Activated CD4-positive, alpha-beta T cell treated with anti-CD3 and anti-CD28 coated beads, Interleukin-2, amount 10 ng/mL, durations not matched to agents 7 days and 5 days (primary cell): ENCODE results near the gene SYDE1. TPM values are rescaled to one million over a fixed set of nuclear protein-coding genes. Genes with fewer than 3 reads are reported as not detected.
"Not testable (repeated sequence)": the region's sequence is repeated elsewhere in the genome, so short reads cannot be mapped to it uniquely, and the experiment has no call there.

Experiments
- CTCF ChIA-PET: fragments of 350-600 bp; sonication (Branson Sonifier 250); formaldehyde crosslinking; loops from one replicate; lab custom pipeline; 2021; ENCODE audit warnings: antibody characterized with exemption; lab: Charles Lee
- POLR2A ChIA-PET: fragments of 350-600 bp; sonication (Branson Sonifier 250); formaldehyde crosslinking; loops from one replicate; lab custom pipeline; 2021; ENCODE audit warnings: antibody characterized with exemption; lab: Charles Lee
- DNase-seq: peaks from one replicate; pipeline ENCODE4 v3.0.0-alpha.2; 2020
- H3K27ac Mint-ChIP-seq: one replicate; pipeline ENCODE4 v1.8.0; 2021; ENCODE audit warnings: mild to moderate bottlenecking, moderate library complexity, mixed read lengths
- H3K27me3 Mint-ChIP-seq: one replicate; pipeline ENCODE4 v1.8.0; 2021; ENCODE audit warnings: mixed read lengths
- H3K36me3 Mint-ChIP-seq: one replicate; pipeline ENCODE4 v1.8.0; 2021; ENCODE audit warnings: low read depth, mixed read lengths
- H3K4me1 Mint-ChIP-seq: one replicate; pipeline ENCODE4 v1.8.0; 2021; ENCODE audit warnings: mixed read lengths
- H3K4me3 Mint-ChIP-seq: one replicate; pipeline ENCODE4 v1.8.0; 2021; ENCODE audit warnings: mild to moderate bottlenecking, moderate library complexity, mixed read lengths
- H3K9me3 Mint-ChIP-seq: one replicate; pipeline ENCODE4 v1.8.0; 2021; ENCODE audit warnings: mixed read lengths
- total RNA-seq, 2 experiments: library from RNA; stranded (reverse); gene quantifications; one replicate each; pipeline ENCODE4 v1.2.3, GENCODE V29; 2021

Gene SYDE1, protein sequence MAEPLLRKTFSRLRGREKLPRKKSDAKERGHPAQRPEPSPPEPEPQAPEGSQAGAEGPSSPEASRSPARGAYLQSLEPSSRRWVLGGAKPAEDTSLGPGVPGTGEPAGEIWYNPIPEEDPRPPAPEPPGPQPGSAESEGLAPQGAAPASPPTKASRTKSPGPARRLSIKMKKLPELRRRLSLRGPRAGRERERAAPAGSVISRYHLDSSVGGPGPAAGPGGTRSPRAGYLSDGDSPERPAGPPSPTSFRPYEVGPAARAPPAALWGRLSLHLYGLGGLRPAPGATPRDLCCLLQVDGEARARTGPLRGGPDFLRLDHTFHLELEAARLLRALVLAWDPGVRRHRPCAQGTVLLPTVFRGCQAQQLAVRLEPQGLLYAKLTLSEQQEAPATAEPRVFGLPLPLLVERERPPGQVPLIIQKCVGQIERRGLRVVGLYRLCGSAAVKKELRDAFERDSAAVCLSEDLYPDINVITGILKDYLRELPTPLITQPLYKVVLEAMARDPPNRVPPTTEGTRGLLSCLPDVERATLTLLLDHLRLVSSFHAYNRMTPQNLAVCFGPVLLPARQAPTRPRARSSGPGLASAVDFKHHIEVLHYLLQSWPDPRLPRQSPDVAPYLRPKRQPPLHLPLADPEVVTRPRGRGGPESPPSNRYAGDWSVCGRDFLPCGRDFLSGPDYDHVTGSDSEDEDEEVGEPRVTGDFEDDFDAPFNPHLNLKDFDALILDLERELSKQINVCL
- total RNA-seq = under 1 TPM; 0.15 to 0.29 TPM

DNA sequence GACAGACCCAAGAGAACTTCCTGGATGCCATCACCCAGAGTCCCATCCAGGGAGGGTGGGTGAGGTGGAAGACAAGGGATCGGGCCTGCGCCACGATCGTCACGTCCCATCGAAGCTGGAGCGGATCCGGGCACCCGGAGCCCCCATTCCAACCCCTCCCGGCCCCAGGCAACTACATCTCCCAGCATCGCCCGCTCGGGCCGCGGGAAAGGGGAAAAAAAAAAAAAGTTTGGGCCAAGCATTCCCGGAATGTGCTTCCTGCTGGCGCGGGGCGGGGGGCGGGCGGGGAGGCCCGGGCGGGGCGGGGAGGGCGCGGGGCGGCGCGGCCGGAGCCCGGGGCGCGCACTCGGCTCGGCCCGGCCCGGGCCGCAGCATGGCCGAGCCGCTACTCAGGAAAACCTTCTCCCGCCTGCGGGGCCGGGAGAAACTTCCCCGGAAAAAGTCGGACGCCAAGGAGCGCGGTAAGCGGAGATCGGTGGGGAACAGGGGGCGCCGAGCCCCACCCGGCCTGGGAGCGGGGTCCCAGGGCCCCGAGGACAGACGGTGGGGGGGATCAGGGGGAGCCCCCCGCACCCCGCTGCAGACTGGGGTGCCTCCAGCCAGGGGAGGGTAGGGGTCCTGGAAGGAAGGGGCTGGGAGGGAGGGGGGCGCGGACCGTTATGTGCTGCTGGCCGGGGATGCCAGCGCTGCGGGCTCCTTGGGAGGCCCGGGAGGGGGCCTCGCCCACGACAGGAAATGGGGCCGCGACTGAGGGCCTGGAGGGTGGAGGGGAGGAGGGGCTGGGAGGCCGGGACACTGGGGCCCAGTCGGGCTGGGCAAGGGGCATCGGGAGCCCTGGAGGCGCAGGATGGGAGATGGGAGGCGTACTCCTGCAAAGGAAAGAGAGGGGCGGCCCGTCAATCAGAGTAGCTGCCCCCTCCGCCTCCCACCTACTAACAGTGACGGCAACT, at the start of gene SYDE1:
Gene SYDE1, plus strand, starts transcription at position 341 of the 950 bp plus-strand sequence. Its CDS starts 33 bp downstream, at position 374.
- CTCF ChIA-PET = interaction anchor here (1.0 kb wide), 1 partner anchor 15 kb away, joined by 3 read pairs; no protein-coding TSS in a partner anchor
- Mint-ChIP-seq H3K4me1 (peaks cover 7% of the 10 kb centered on the region), H3K27ac (no peak within 1 kb of the TSS), H3K4me3 (peak within 1 kb of the TSS; percentile 53), H3K27me3 (peaks cover 23% of the 10 kb centered on the region), H3K9me3 (peaks cover 12% of the 10 kb centered on the region), H3K36me3 (peaks cover 3% of the 10 kb centered on the region)
- POLR2A ChIA-PET = no interaction called here
- no peak for DNase-seq

DNA sequence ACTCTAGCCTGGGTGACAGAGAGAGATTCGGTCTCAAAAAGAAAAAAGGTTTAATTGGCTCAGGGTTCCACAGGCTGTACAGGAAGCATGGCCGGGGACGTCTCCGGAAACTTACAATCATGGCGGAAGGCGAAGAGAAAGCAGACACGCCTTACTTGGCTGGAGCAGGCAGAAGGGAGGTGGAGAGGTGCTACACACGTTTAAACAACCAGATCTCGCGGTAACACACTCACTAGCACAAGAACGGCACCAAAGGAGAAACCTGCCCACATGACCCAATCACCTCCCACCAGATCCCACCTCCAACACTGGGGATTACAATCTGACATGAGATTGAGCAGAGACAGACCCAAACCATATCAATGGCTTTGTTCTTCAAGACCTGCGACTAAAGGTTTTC, 45.2 kb upstream of the SYDE1 start:
- DNase-seq = no peak
- no peaks in the 10 kb centered on the region for H3K4me1 Mint-ChIP-seq

DNA sequence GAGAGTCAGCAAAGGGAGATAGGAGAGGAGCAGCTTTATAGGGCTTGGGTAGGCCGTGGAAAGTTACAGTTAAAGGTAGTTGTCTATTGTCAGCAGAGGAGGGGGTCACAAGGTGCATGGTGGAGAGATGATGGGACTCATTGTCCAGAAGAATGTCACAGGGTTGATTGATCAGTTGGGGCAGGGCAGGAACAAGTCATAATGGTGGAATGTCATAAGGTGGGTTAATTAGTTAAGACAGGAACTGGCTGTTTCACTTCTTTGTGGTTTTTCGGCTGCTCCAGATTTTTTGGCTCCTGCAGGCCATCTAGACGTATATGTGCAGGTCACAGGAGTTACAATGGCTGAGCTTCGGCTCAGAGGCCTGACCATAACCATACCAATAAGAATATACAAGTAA, 36.8 kb upstream of the SYDE1 start:
- H3K9me3 Mint-ChIP-seq, CTCF ChIA-PET, H3K27me3 Mint-ChIP-seq, H3K4me1 Mint-ChIP-seq, POLR2A ChIA-PET, H3K27ac Mint-ChIP-seq, H3K4me3 Mint-ChIP-seq, H3K36me3 Mint-ChIP-seq, DNase-seq: not testable (repeated sequence)

More for the DNA sequence above, 45.2 kb upstream of the SYDE1 start:
- Mint-ChIP-seq H3K4me3 (no peak overlapping the region), H3K27me3 (peaks cover 8% of the 10 kb centered on the region), H3K27ac (no peak overlapping the region), H3K36me3 (no peaks in the 10 kb centered on the region), H3K9me3 (no peaks in the 10 kb centered on the region)
- CTCF ChIA-PET = interaction anchor here (1.1 kb wide), 1 partner anchor 9 kb away, joined by 3 read pairs; no protein-coding TSS in a partner anchor
- POLR2A ChIA-PET = no interaction called here

DNA sequence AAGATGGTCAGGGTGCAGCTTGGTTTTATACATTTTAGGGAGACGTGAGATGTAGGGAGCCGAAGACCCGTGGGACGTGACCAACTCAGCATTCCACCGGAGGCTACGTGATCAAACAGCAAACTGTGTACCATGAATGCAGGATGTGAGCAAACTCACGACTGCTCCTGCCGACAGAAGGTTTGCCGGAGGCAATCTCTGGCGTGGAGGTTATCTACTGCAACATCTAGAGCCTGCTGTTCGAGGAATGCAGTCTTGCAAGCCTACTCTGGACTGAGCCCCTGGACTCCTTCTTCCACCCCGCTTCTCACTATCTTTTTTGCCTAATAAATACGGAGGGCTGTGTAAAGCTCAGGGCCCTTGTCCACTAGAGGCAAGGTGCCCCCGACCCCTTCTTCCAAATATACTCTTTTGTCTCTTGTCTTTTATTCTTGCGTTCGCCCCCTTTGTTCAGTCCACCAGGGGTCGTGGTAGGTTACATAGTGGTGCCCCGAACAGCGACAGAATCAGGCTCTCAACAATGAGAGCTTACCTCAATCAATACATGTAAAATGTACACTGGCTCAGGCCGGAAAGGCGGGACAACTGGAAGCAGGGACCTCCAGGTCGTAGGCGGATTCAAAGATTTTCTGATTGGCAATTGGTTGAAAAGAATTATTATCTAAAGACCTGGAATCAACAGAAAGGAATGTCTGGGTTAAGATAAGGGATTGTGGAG, 34.1 kb upstream of the SYDE1 start:
- Mint-ChIP-seq H3K9me3 (no peaks in the 10 kb centered on the region), H3K27me3 (no peaks in the 10 kb centered on the region), H3K4me3 (no peak overlapping the region), H3K4me1 (no peaks in the 10 kb centered on the region), H3K27ac (no peak overlapping the region), H3K36me3 (no peaks in the 10 kb centered on the region)
- ChIA-PET CTCF (no interaction called here), POLR2A (no interaction called here)
- no peak for DNase-seq

DNA sequence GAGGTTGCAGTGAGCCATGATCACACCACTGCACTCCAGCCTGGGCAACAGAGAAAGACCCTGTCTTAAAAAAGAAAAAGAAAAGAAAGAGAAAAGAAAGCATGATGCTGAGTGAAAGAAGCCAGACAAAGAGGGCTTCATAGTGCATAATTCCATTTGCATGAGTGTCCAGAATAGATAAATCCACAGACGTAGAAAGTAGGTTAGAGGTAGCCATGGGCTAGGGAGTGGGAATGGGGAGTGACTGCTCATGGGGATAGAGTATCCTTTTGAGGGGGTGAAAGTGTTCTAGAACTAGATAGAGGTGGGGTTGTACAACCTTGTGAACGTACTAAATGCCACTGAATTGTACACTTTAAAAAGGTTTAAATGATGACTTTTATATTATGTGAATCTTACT, 32.8 kb upstream of the SYDE1 start:
- CTCF ChIA-PET = no interaction called here
- no peak overlapping the region for H3K4me3 Mint-ChIP-seq

DNA sequence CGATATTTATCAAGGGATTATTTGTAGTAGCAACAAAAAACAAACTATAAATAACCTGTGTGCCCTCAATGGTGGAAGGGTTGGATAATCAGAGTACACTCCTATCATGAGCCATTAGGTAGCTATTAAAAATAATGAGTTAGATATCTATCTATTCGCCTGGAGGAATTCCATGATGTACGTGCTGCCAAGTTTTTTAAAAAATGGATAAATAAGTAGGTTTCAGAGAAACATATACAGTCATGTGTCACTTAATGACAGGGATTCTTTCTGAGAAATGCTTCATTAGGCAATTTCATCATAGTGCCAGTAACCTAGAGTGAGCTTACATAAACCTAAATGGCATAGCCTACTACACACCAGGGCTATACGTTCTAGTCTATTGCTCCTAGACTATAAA, 31.4 kb upstream of the SYDE1 start:
- no peak overlapping the region for H3K4me3 Mint-ChIP-seq
- H3K27me3 Mint-ChIP-seq = peaks cover 3% of the 10 kb centered on the region
- ChIA-PET CTCF (interaction anchor here (1.0 kb wide), 1 partner anchor 25 kb away, joined by 3 read pairs; no protein-coding TSS in a partner anchor), POLR2A (no interaction called here)
- no peak for DNase-seq
- H3K36me3 Mint-ChIP-seq = no peaks in the 10 kb centered on the region
- H3K9me3 Mint-ChIP-seq = no peaks in the 10 kb centered on the region
- H3K4me1 Mint-ChIP-seq = no peaks in the 10 kb centered on the region
- no peak overlapping the region for H3K27ac Mint-ChIP-seq

More for the DNA sequence above, 32.8 kb upstream of the SYDE1 start:
- Mint-ChIP-seq H3K27ac (no peak overlapping the region), H3K4me1 (no peaks in the 10 kb centered on the region), H3K36me3 (no peaks in the 10 kb centered on the region), H3K9me3 (no peaks in the 10 kb centered on the region), H3K27me3 (peaks cover 3% of the 10 kb centered on the region)
- DNase-seq = no peak
- POLR2A ChIA-PET = no interaction called here

DNA sequence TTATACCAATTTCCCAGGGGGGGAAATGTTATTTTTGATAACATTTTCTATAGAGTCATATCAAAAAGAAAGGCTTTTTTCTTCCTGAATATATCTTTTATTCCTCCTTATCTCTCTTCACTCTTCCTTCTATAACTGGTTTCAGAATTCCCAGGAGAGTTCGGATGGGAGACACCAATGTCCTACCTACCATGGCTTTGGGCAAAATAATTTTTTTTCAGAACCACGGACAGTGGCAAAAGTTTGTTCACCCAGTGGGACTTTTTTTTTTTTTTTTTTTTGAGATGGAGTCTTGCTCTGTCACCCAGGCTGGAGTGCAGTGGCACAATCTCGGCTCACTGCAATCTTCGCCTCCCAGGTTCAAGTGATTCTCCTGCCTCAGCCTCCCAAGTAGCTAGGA, 27.2 kb upstream of the SYDE1 start:
- CTCF ChIA-PET, H3K4me3 Mint-ChIP-seq, POLR2A ChIA-PET, H3K4me1 Mint-ChIP-seq, H3K27ac Mint-ChIP-seq, DNase-seq, H3K27me3 Mint-ChIP-seq, H3K36me3 Mint-ChIP-seq, H3K9me3 Mint-ChIP-seq: not testable (repeated sequence)

DNA sequence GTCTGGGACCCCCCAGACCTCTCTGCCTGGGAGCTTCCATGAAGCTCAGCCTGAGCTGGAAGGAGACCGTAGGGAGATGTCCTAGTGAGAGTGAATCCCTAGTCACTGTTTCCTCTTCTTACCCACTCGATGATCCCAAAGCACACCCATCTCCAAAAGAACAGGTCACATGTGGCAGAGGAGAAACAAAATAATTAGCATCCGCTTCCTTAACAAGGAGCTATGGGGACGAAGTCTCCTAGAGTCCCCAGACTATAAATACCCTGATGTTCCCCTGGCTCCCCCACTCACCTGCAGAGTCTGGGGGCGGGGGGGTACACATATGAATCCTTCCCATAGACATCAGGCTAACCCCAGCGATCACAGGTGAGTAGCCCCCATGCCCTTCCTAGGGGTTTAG, 25.3 kb upstream of the SYDE1 start, which contains the start of gene OR1I1:
Gene OR1I1, plus strand, starts transcription at position 301 of the 400 bp plus-strand sequence. CDS start 4,855 bp downstream, outside the sequence.
- DNase-seq = no peak
- no peaks in the 10 kb centered on the region for H3K36me3 Mint-ChIP-seq
- no peaks in the 10 kb centered on the region for H3K9me3 Mint-ChIP-seq
- H3K27ac Mint-ChIP-seq = no peak within 1 kb of the TSS
- H3K4me1 Mint-ChIP-seq = no peaks in the 10 kb centered on the region
- H3K4me3 Mint-ChIP-seq = no peak within 1 kb of the TSS
- POLR2A ChIA-PET = no interaction called here
- CTCF ChIA-PET = interaction anchor here (1.3 kb wide), 2 partner anchors 10 to 95 kb away, joined by 3 to 4 read pairs; no protein-coding TSS in a partner anchor
- H3K27me3 Mint-ChIP-seq = peaks cover 3% of the 10 kb centered on the region

DNA sequence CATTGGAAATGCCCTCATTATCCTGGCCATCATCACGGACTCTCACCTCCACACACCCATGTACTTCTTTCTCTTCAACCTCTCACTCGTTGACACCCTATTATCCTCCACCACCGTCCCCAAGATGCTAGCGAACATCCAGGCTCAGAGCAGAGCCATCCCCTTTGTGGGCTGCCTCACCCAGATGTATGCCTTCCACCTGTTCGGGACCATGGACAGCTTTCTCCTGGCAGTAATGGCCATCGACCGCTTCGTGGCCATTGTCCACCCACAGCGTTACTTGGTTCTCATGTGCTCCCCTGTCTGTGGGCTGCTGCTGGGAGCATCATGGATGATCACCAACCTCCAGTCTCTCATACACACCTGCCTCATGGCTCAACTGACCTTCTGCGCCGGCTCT, 20.0 kb upstream of the SYDE1 start:
- Mint-ChIP-seq H3K27ac (no peak overlapping the region), H3K9me3 (no peaks in the 10 kb centered on the region), H3K27me3 (peaks cover 4% of the 10 kb centered on the region), H3K4me1 (peaks cover 3% of the 10 kb centered on the region), H3K4me3 (no peak overlapping the region), H3K36me3 (no peaks in the 10 kb centered on the region)
- DNase-seq = no peak
- ChIA-PET POLR2A (no interaction called here), CTCF (no interaction called here)

DNA sequence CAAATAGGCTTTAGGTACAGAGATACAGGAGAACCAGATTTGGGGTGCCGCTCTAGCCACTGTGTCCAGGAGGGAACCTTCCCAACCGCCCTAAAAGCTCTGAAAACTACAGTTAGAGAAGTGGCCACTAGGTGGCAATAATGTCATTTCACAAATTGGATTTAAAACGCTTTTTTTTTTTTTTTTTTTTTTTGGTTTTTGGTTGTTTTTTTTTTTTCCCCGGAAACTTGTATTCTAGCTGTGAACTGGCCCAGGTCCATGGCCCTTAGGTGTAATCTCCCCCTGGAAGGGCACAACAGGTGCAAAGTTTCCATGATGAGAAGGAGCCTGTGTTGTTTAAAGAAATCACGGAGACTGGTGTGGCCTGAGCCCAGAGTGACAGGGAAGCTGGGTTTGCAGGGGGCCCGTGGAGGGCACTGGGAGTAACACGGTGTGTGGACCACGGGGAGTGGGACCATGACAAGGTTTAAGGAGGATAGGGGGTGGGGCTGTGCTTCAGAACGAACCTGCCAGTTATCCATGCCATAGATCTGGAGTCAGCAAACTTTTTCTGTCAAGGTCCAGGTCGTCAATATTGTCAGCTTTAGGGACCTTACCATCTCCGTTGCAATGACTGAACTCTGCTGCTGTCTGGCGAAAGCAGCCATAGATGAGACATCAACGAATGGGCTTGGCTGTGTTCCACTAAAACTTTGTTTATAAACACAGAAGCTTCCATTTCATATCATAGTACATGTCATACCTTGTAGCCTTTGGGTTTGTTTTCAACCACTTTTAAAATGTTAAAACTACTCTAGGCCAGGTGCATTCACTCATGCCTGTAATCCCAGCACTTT, 15.1 kb upstream of the SYDE1 start:
- peak; percentile 81 for DNase-seq
- Mint-ChIP-seq H3K36me3 (no peaks in the 10 kb centered on the region), H3K27me3 (peaks cover 2% of the 10 kb centered on the region), H3K27ac (no peak overlapping the region), H3K9me3 (no peaks in the 10 kb centered on the region), H3K4me1 (peaks cover 6% of the 10 kb centered on the region), H3K4me3 (no peak overlapping the region)
- ChIA-PET CTCF (interaction anchor here (0.5 to 2.3 kb wide), 13 partner anchors 10 to 496 kb away, joined by 3 to 9 read pairs (median 4); partner anchors contain the start of gene OR1I1), POLR2A (no interaction called here)

DNA sequence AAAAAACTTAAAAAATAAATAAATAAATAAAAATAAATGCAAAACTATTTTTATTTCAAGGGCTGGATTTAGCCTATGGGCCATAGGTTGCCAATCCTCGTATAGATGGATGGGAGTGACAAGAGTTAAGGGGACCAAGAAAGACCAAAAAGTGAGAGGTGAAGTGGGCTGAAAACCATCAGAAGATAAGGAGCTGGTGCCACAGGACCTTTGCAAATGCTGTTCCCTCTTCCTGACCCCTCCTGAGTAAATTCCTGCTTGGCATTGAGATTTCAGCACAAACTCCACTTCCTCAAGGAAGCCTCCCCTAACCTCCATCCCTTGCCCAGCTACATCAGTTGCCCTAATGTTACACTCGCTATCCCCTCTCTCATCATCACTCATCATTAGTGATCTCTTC, 14.2 kb upstream of the SYDE1 start:
- no peaks in the 10 kb centered on the region for H3K9me3 Mint-ChIP-seq
- no peaks in the 10 kb centered on the region for H3K27me3 Mint-ChIP-seq
- H3K36me3 Mint-ChIP-seq = no peaks in the 10 kb centered on the region
- no peak overlapping the region for H3K27ac Mint-ChIP-seq
- no peak overlapping the region for H3K4me3 Mint-ChIP-seq
- peaks cover 6% of the 10 kb centered on the region for H3K4me1 Mint-ChIP-seq
- no peak for DNase-seq
- ChIA-PET POLR2A (no interaction called here), CTCF (interaction anchor here (0.8 to 2.3 kb wide), 5 partner anchors 9 to 467 kb away, joined by 3 to 9 read pairs (median 4); no protein-coding TSS in a partner anchor)
